ENCODE results near the gene TMEM176B. TPM values are rescaled to one million over a fixed set of nuclear protein-coding genes. Genes with fewer than 3 reads are reported as not detected.
A peak's percentile ranks its signal among the peaks of the same experiment; 100 is the strongest.
"Not testable (repeated sequence)": the region's sequence is repeated elsewhere in the genome, so short reads cannot be mapped to it uniquely, and the experiment has no call there.

Gene TMEM176B
- total and polyA plus RNA-seq, 2 of the 13 experiments (the other 11 are each of a cell fraction or from before 2014, with no cell fraction given): not detected

- TF ChIP-seq PAXIP1 (CRISPR knock-in tag; conservative IDR thresholded peaks at IDR 0.05) (peak; percentile 95), NR2F6 (CRISPR knock-in tag; IDR thresholded peaks at IDR 0.05) (peak; percentile 40), CCDC6 (CRISPR knock-in tag; IDR thresholded peaks at IDR 0.05) (peak; percentile 86), ZKSCAN5 (CRISPR knock-in tag; IDR thresholded peaks at IDR 0.05) (0 out of 2 replicates have a peak, but pooled peaks have one; percentile 23), YEATS4 (CRISPR knock-in tag; IDR thresholded peaks at IDR 0.05; ENCODE audit: borderline replicate concordance) (peak; percentile 64), HDAC1 (CRISPR knock-in tag; IDR thresholded peaks at IDR 0.05) (peak; percentile 63; the same call in 1 of the 2 replicates), ELF1 (CRISPR knock-in tag; IDR thresholded peaks at IDR 0.05) (peak; percentile 20; the same call in 1 of the 2 replicates), HNF4G (IDR thresholded peaks at IDR 0.05; ENCODE audit: borderline replicate concordance, low read depth, low read length) (peak; percentile 45; the same call in 1 of the 2 replicates), HNF4G (CRISPR knock-in tag; IDR thresholded peaks at IDR 0.05; ENCODE audit: borderline replicate concordance, low read depth) (peak; percentile 73; the same call in 1 of the 2 replicates), ZNF567 (CRISPR knock-in tag; IDR thresholded peaks at IDR 0.05; ENCODE audit: borderline replicate concordance) (0 out of 2 replicates have a peak, but pooled peaks have one; percentile 52), THAP9 (CRISPR knock-in tag; IDR thresholded peaks at IDR 0.05; ENCODE audit: borderline replicate concordance) (peak; percentile 64; the same call in 1 of the 2 replicates), SIX4 (CRISPR knock-in tag; IDR thresholded peaks at IDR 0.05) (peak; percentile 44; the same call in 1 of the 2 replicates), GATAD2A (CRISPR knock-in tag; IDR thresholded peaks at IDR 0.05) (peak; percentile 49; the same call in 1 of the 2 replicates)
- not testable (repeated sequence) for TF ChIP-seq NR2F6 (IDR thresholded peaks at IDR 0.05)
- TF ChIP-seq, protein P1, sequence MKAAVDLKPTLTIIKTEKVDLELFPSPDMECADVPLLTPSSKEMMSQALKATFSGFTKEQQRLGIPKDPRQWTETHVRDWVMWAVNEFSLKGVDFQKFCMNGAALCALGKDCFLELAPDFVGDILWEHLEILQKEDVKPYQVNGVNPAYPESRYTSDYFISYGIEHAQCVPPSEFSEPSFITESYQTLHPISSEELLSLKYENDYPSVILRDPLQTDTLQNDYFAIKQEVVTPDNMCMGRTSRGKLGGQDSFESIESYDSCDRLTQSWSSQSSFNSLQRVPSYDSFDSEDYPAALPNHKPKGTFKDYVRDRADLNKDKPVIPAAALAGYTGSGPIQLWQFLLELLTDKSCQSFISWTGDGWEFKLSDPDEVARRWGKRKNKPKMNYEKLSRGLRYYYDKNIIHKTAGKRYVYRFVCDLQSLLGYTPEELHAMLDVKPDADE (CRISPR knock-in tag; IDR thresholded peaks at IDR 0.05): 0 out of 2 replicates have a peak, but pooled peaks have one; percentile 36
- TF ChIP-seq, protein P2, sequence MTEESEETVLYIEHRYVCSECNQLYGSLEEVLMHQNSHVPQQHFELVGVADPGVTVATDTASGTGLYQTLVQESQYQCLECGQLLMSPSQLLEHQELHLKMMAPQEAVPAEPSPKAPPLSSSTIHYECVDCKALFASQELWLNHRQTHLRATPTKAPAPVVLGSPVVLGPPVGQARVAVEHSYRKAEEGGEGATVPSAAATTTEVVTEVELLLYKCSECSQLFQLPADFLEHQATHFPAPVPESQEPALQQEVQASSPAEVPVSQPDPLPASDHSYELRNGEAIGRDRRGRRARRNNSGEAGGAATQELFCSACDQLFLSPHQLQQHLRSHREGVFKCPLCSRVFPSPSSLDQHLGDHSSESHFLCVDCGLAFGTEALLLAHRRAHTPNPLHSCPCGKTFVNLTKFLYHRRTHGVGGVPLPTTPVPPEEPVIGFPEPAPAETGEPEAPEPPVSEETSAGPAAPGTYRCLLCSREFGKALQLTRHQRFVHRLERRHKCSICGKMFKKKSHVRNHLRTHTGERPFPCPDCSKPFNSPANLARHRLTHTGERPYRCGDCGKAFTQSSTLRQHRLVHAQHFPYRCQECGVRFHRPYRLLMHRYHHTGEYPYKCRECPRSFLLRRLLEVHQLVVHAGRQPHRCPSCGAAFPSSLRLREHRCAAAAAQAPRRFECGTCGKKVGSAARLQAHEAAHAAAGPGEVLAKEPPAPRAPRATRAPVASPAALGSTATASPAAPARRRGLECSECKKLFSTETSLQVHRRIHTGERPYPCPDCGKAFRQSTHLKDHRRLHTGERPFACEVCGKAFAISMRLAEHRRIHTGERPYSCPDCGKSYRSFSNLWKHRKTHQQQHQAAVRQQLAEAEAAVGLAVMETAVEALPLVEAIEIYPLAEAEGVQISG (CRISPR knock-in tag; IDR thresholded peaks at IDR 0.05): peak; percentile 75
These were observed 7.7 kb upstream of the TMEM176B start (continued) for GRCh38 chr7:150807616-150808438.
